Measurements from ENCODE around the gene ADAM19.
A peak's percentile ranks its signal among the peaks of the same experiment; 100 is the strongest.
"Not testable (repeated sequence)": the region's sequence is repeated elsewhere in the genome, so short reads cannot be mapped to it uniquely, and the experiment has no call there.

ADAM19 gene

DNA sequence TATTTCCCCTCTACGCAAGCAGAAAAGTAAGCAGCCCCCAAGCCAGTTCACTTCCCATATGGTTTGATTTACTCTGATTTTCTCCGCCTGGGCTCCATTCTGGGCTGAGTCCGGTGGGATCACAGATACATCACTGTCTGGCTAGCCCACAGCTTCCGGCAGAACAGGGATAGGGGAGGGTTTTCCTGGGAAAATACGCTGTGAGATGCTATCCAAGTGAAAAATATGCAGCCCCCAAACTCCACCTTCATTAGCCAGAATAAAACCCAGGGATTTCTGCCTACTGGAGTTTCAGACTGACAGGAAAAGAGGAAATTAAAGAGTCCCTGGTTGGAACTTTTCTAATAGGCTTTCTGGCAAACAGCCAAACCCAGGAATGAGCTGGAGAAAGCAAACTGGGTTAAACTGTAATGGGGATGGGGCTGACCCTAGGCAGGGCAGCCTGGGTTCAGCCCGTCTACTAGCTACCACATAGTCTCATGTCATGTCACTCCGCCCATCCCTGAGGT lies 132.5 kb downstream of the ADAM19 start:
- no peaks in the 10 kb centered on the region for H3K4me1 ChIP-seq (ENCODE audit: insufficient read depth, low read length)
- ATAC-seq (ENCODE audit: insufficient read depth, low read depth) (no peak), DNase-seq (no peak)
- H3K79me2 ChIP-seq (ENCODE audit: insufficient read depth, low read length), result no peaks in the 10 kb centered on the region
- H3K4me2 ChIP-seq (ENCODE audit: insufficient read depth, low read length), result no peak overlapping the region
- H3K4me3 ChIP-seq (ENCODE audit: low read depth in 1 of 2, low read length in 2 of 2), result no peak overlapping the region
- no peaks in the 10 kb centered on the region for H3K27me3 ChIP-seq (ENCODE audit: insufficient read depth, low read length, poor library complexity)
- no peak for TF ChIP-seq CTCF (IDR thresholded peaks at IDR 0.05; ENCODE audit: borderline replicate concordance, extremely low read depth, low read length, poor library complexity, severe bottlenecking)
- TF ChIP-seq EZH2 (IDR thresholded peaks at IDR 0.05; ENCODE audit: borderline replicate concordance, low read depth, low read length, severe bottlenecking), result no peak
- no peaks in the 10 kb centered on the region for H4K20me1 ChIP-seq (ENCODE audit: insufficient read depth, low read length)
- no peak overlapping the region for H3K9ac ChIP-seq (ENCODE audit: low read depth, low read length)
- no peak overlapping the region for H2AFZ ChIP-seq (ENCODE audit: low read depth, low read length)
- no peaks in the 10 kb centered on the region for H3K36me3 ChIP-seq (ENCODE audit: insufficient read depth, low read length)
- no peaks in the 10 kb centered on the region for H3K9me3 ChIP-seq (ENCODE audit: insufficient read depth, low read length, severe bottlenecking)
- no peak overlapping the region for H3K27ac ChIP-seq (ENCODE audit: low read length)

DNA sequence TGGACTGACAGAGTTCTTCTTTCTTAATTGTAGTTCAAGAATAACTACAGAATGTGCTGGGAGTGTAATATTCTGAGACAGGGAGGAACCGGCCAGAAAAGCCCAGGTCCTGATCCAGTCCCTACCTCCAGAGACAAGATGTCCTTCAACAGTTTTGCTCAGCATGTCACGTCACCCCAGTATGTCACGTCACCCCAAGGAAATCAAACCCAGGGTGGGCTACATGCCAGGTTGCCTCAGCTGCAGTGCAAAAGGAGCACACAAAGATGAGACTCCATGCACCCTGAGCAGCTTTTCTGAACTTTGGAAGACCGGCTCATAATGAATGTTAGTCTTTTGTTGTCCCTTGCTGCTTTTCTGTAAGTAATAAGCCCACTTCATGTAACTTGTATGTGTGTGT lies 141.5 kb downstream of the ADAM19 start:
- H2AFZ ChIP-seq (ENCODE audit: low read depth, low read length), result no peak overlapping the region
- H3K79me2 ChIP-seq (ENCODE audit: insufficient read depth, low read length), result no peaks in the 10 kb centered on the region
- no peak for ATAC-seq (ENCODE audit: insufficient read depth, low read depth)
- H3K9ac ChIP-seq (ENCODE audit: low read depth, low read length), result no peak overlapping the region
- H3K4me1 ChIP-seq (ENCODE audit: insufficient read depth, low read length), result no peaks in the 10 kb centered on the region
- H3K27ac ChIP-seq (ENCODE audit: low read length), result no peak overlapping the region
- no peak overlapping the region for H3K4me3 ChIP-seq (ENCODE audit: low read depth in 1 of 2, low read length in 2 of 2)
- H3K4me2 ChIP-seq (ENCODE audit: insufficient read depth, low read length), result no peak overlapping the region
- TF ChIP-seq EZH2 (IDR thresholded peaks at IDR 0.05; ENCODE audit: borderline replicate concordance, low read depth, low read length, severe bottlenecking) (no peak), CTCF (IDR thresholded peaks at IDR 0.05; ENCODE audit: borderline replicate concordance, extremely low read depth, low read length, poor library complexity, severe bottlenecking) (no peak)
- DNase-seq, result no peak
- no peaks in the 10 kb centered on the region for H4K20me1 ChIP-seq (ENCODE audit: insufficient read depth, low read length)
- H3K9me3 ChIP-seq (ENCODE audit: insufficient read depth, low read length, severe bottlenecking), result no peaks in the 10 kb centered on the region
- H3K36me3 ChIP-seq (ENCODE audit: insufficient read depth, low read length), result no peaks in the 10 kb centered on the region
- H3K27me3 ChIP-seq (ENCODE audit: insufficient read depth, low read length, poor library complexity), result no peaks in the 10 kb centered on the region

GRCh38 chr5:157431544-157432200 lies 143.9 kb downstream of the ADAM19 start:
- Histone ChIP-seq H3K36me3 (ENCODE audit: insufficient read depth, low read length) (no peaks in the 10 kb centered on the region), H3K27ac (ENCODE audit: low read length) (no peak overlapping the region), H2AFZ (ENCODE audit: low read depth, low read length) (no peak overlapping the region), H3K4me1 (ENCODE audit: insufficient read depth, low read length) (no peaks in the 10 kb centered on the region), H3K27me3 (ENCODE audit: insufficient read depth, low read length, poor library complexity) (no peaks in the 10 kb centered on the region), H3K79me2 (ENCODE audit: insufficient read depth, low read length) (no peaks in the 10 kb centered on the region), H4K20me1 (ENCODE audit: insufficient read depth, low read length) (no peaks in the 10 kb centered on the region), H3K4me3 (ENCODE audit: low read depth in 1 of 2, low read length in 2 of 2) (no peak overlapping the region), H3K9me3 (ENCODE audit: insufficient read depth, low read length, severe bottlenecking) (no peaks in the 10 kb centered on the region), H3K4me2 (ENCODE audit: insufficient read depth, low read length) (no peak overlapping the region), H3K9ac (ENCODE audit: low read depth, low read length) (no peak overlapping the region)
- peak; percentile 71 for TF ChIP-seq CTCF (IDR thresholded peaks at IDR 0.05; ENCODE audit: borderline replicate concordance, extremely low read depth, low read length, poor library complexity, severe bottlenecking)
- no peak for TF ChIP-seq EZH2 (IDR thresholded peaks at IDR 0.05; ENCODE audit: borderline replicate concordance, low read depth, low read length, severe bottlenecking)
- ATAC-seq (ENCODE audit: insufficient read depth, low read depth) (peak; percentile 98), DNase-seq (peak; percentile 35)

DNA sequence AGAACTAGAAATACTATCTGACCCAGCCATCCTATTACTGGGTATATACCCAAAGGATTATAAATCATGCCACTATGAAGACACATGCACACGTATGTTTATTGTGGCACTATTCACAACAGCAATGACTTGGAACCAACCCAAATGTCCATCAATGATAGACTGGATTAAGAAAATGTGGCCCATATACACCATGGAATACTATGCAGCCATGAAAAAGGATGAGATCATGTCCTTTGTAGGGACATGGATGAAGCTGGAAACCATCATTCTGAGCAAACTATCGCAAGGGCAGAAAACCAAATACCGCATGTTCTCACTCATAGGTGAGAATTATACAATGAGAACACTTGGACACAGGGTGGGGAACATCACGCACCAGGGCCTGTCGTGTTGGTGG lies 145.7 kb downstream of the ADAM19 start:
- H3K36me3 ChIP-seq (ENCODE audit: insufficient read depth, low read length); H4K20me1 ChIP-seq (ENCODE audit: insufficient read depth, low read length); H3K4me2 ChIP-seq (ENCODE audit: insufficient read depth, low read length); H3K4me3 ChIP-seq (ENCODE audit: low read depth in 1 of 2, low read length in 2 of 2); H2AFZ ChIP-seq (ENCODE audit: low read depth, low read length); H3K9ac ChIP-seq (ENCODE audit: low read depth, low read length); H3K4me1 ChIP-seq (ENCODE audit: insufficient read depth, low read length); H3K79me2 ChIP-seq (ENCODE audit: insufficient read depth, low read length); ATAC-seq (ENCODE audit: insufficient read depth, low read depth); DNase-seq; H3K9me3 ChIP-seq (ENCODE audit: insufficient read depth, low read length, severe bottlenecking); H3K27me3 ChIP-seq (ENCODE audit: insufficient read depth, low read length, poor library complexity); H3K27ac ChIP-seq (ENCODE audit: low read length): not testable (repeated sequence)

All from DND-41 (cell line).